AG04450 (cell line): ENCODE results near the gene DNAAF9. TPM values are rescaled to one million over a fixed set of nuclear protein-coding genes. Genes with fewer than 3 reads are reported as not detected.

Experiments
- CTCF ChIA-PET: fragments of 300-600, 350-600 bp; formaldehyde crosslinking; extraction: SDS; loops from one replicate; lab custom pipeline; 2022; ENCODE audit warnings: antibody characterized with exemption, inconsistent platforms; lab: Charles Lee
- POLR2A ChIA-PET: fragments of 350-600 bp; formaldehyde crosslinking; extraction: SDS; loops from one replicate; lab custom pipeline; 2021; ENCODE audit warnings: antibody characterized with exemption, inconsistent platforms; lab: Yijun Ruan, JAX
- DNase-seq: peaks from one replicate; pipeline ENCODE4 v3.0.0-alpha.2; 2011; ENCODE audit warnings: low read depth, low spot score
- H3K27ac ChIP-seq: one replicate; pipeline ENCODE4 v1.5.1; 2012; ENCODE audit warnings: low read depth, low read length, control low read depth
- H3K27me3 ChIP-seq: one replicate; pipeline ENCODE4 v1.6.0; 2012; ENCODE audit warnings: low read length; ENCODE audit not compliant: control insufficient read depth, insufficient read depth
- H3K4me3 ChIP-seq: 2 replicates; pipeline ENCODE4 v1.5.1; 2011; ENCODE audit warnings: mild to moderate bottlenecking, low read depth, low read length, control low read depth
- H3K9me3 ChIP-seq: 2 replicates; pipeline ENCODE4 v1.5.1; 2012; ENCODE audit warnings: low read length; ENCODE audit not compliant: control insufficient read depth, insufficient read depth
- CTCF ChIP-seq: IDR thresholded peaks from 2 replicates; pipeline ENCODE4 v1.5.1; 2011; ENCODE audit warnings: low read depth, low read length, control low read depth, inconsistent platforms
- polyA plus RNA-seq: library from polyadenylated mRNA; depleted of rRNA; stranded (reverse); fragments of >200 nt; gene quantifications from 2 replicates; pipeline ENCODE4 v1.2.3, GENCODE V29; 2011

The DNAAF9 gene
- polyA plus RNA-seq, 1 experiment, result 15.0 TPM

GRCh38 chr20:3380228-3381070 lies 27.0 kb downstream of the DNAAF9 start:
- CTCF ChIA-PET, result interaction anchor here (0.8 kb wide), 1 partner anchor 21 kb away, joined by 4 read pairs; no protein-coding TSS in a partner anchor
- POLR2A ChIA-PET, result no interaction called here
- TF ChIP-seq CTCF, result no peak
- no peak overlapping the region for H3K4me3 ChIP-seq
- no peak for DNase-seq
- H3K9me3 ChIP-seq, result no peaks in the 10 kb centered on the region; the same call in 1 of the 2 replicates
- no peak overlapping the region for H3K27ac ChIP-seq
- H3K27me3 ChIP-seq, result no peaks in the 10 kb centered on the region

- Histone ChIP-seq H3K4me3 (no peak overlapping the region), H3K27ac (no peak overlapping the region), H3K27me3 (no peaks in the 10 kb centered on the region), H3K9me3 (no peaks in the 10 kb centered on the region)
- TF ChIP-seq CTCF, result no peak
- no peak for DNase-seq
- POLR2A ChIA-PET, result no interaction called here
- CTCF ChIA-PET, result no interaction called here
Observed at GRCh38 chr20:3378138-3378537, 29.3 kb downstream of the DNAAF9 start.

- H3K9me3 ChIP-seq, result no peaks in the 10 kb centered on the region
- ChIA-PET POLR2A (no interaction called here), CTCF (interaction anchor here (0.8 kb wide), 1 partner anchor 18 kb away, joined by 3 read pairs; no protein-coding TSS in a partner anchor)
- TF ChIP-seq CTCF, result no peak
- DNase-seq, result no peak
- H3K27me3 ChIP-seq, result no peaks in the 10 kb centered on the region
- H3K27ac ChIP-seq, result no peak overlapping the region
- no peak overlapping the region for H3K4me3 ChIP-seq
Observed at GRCh38 chr20:3377644-3378043, 29.8 kb downstream of the DNAAF9 start.

GRCh38 chr20:3374296-3374695 lies 33.2 kb downstream of the DNAAF9 start:
- Histone ChIP-seq H3K9me3 (no peaks in the 10 kb centered on the region), H3K27ac (no peak overlapping the region), H3K27me3 (no peaks in the 10 kb centered on the region), H3K4me3 (no peak overlapping the region)
- POLR2A ChIA-PET, result no interaction called here
- no peak for DNase-seq
- no peak for TF ChIP-seq CTCF
- CTCF ChIA-PET, result no interaction called here

GRCh38 chr20:3371754-3372153 lies 35.7 kb downstream of the DNAAF9 start:
- H3K4me3 ChIP-seq, result no peak overlapping the region
- no peak for TF ChIP-seq CTCF
- no peak overlapping the region for H3K27ac ChIP-seq
- CTCF ChIA-PET, result no interaction called here
- no peak for DNase-seq
- POLR2A ChIA-PET, result no interaction called here
- no peaks in the 10 kb centered on the region for H3K9me3 ChIP-seq
- H3K27me3 ChIP-seq, result no peaks in the 10 kb centered on the region
